Hematopoietic multipotent progenitor cell (in vitro differentiated cells): Measurements from ENCODE around the gene CFAP73. TPM values are rescaled to one million over a fixed set of nuclear protein-coding genes. Genes with fewer than 3 reads are reported as not detected.

Experiments used
- DNase-seq, 3 donors: peaks; one replicate each; pipeline ENCODE4 v3.0.0-alpha.2; 2011 to 2015; ENCODE audit warnings: low read depth in 2 of 3, low spot score in 2 of 3
- total RNA-seq: library from RNA; depleted of rRNA; stranded (reverse); fragments of >200 nt; gene quantifications from one replicate; pipeline ENCODE4 v1.2.3, GENCODE V29; 2012

The CFAP73 gene
- total RNA-seq, 1 donor, result not detected

GRCh38 chr12:113119980-113120669 is 29.4 kb upstream of the CFAP73 start:
- DNase-seq, result no peak

DNA sequence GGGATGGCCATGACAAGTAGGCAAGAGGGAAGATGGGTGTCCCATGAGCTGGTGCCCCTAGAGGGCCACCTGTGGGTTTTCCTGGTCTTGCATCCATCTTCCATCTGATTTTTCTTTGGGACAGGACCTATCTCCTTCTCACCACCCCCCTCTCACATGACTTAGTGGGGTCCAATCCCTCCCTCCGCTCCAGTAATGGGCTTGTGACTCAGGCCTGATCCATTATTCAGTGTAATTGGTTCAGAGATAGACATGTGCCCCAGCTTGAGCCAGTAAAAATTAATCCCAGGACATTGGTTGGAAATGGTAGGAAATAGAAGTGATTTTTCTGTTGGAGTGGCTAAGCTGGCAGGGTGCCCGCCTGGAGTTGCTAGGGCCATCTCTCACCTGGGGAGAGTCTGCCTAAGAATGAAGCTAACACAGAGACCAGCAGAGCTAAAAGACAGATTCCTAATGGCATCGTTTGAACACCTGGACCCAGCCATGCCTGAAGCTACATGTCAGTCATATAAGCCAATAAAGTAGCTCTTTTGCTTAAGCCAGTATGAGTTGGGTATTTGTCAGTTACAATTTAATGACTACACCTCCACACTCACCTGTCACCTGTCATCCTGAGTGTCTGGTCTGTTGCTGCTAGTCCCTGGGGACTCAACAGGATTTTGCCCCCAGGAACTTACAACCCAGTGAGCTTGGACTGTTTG is 28.7 kb upstream of the CFAP73 start:
- no peak for DNase-seq

DNA sequence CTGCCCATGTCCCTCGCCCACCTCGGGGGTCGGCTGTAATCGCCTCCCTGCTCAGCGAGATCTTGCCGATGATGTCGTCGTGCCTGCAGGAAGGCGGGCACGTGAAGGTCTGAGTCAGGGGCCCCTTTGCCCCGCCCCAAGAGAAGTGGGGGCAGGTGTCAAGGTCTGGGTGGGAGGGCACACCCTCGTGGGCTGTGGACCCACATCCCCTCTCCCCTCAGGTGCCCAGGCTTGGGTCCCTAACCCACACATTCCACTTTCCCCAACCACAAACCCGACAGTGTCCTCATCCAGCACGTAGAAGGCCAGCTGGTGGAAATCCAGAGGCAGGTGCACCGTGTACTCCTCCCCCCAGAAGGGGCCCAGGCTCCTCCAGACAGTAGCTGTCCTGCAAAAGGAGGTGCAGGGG is 21.7 kb upstream of the CFAP73 start:
- no peak for DNase-seq

- DNase-seq, result peak in 1 of 3 donors; percentile 40
These were observed 20.5 kb upstream of the CFAP73 start for GRCh38 chr12:113128802-113129663.

DNA sequence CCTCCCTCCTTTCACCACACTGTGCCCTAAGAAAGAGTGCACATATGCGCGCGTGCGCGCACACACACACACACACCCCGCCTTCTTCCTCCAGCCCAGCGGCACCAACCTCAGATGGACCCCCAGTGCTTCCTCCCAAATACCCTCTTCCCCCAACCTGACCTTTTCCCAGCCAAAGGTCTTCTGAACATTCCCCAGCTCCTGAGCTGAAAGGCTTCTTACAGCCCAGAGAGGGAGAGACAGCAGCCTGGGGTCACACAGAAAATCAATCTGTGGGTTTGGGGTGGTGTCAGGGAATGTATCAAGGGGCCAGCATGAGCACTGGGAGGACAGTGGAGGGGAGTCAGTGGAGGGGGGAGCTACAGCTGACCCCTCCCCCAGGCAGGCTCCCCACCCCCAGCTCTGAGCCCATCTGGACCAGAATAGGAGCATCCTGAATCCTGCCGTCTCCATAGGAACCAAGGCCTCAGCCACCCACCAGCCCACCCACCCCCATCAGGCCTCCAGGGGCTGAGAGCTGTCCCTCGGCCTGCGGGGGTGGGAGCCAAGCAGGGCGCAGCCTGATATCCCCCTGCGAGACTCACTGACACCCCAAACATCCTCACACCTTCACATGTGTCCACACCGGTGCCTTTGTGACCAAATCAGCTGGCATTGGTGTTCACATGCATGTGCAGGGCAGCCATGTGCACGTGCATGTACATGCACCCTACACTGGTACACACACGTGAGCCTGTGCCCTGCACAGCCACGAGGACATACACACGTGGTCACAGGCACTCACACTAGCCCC is 19.7 kb upstream of the CFAP73 start:
- no peak for DNase-seq

GRCh38 chr12:113130457-113131135 is 18.9 kb upstream of the CFAP73 start:
- DNase-seq, result peak in 1 of 3 donors; percentile 31

DNA sequence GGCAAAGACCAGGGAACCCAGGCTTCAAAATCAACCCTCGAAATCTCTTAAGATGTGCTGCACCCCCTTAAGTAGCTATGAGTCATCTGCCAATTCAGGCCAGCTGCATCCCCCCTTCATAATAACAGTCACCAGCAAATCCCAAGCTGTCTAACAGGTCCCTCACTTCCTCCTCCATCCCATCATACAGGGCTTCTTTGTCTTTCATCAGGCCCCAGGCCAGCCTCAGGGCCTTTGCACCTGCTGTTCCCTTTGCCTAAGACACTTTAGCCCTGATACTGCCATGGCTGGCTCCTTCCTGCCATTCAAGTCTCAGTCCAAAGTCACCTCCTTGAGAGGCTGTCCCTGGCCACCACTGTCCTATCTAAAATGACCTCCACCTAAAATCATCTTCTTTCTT is 18.0 kb upstream of the CFAP73 start:
- peak in 1 of 3 donors; percentile 30 for DNase-seq

GRCh38 chr12:113133036-113133435 is 16.5 kb upstream of the CFAP73 start:
- no peak for DNase-seq

- DNase-seq, result no peak
These were observed 15.9 kb upstream of the CFAP73 start for GRCh38 chr12:113133666-113134065.

- no peak for DNase-seq
These were observed 15.5 kb upstream of the CFAP73 start for GRCh38 chr12:113134071-113134470.

DNA sequence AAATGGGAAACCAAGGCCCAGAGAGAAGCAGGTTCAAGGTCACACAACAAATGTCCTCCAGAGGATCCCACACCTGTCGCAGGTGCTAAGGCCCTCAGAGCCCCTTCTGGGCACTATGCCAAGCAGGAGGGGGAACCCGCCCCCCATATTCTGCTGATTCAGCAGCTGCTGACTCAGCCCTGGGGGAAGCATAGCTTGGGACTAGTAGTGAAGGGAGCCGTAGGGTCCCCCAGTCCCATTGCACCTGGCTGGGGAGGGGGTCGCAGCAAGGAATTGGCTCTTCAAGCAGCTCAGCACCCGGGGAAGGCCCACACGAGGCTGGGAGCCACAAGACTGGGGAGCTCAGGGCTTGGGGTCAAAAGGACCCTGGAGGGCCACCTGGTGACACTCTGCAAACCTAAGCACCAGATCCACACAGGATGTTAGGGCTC is 15.0 kb upstream of the CFAP73 start:
- peak in 1 of 3 donors; percentile 15 for DNase-seq

GRCh38 chr12:113135178-113136127 is 14.1 kb upstream of the CFAP73 start, which contains the start of gene RASAL1:
Gene RASAL1 (minus strand): TSS chr12:113135761. CDS start chr12:113135462, 299 bp downstream.
- peak; percentile 58 to 89 (median 86) for DNase-seq

- DNase-seq, result peak in 2 of 3 donors; percentile 65 to 85
These were observed 13.2 kb upstream of the CFAP73 start for GRCh38 chr12:113136128-113136989.

GRCh38 chr12:113136990-113137511 is 12.5 kb upstream of the CFAP73 start:
- DNase-seq, result no peak

- DNase-seq, result no peak
These were observed 11.4 kb upstream of the CFAP73 start for GRCh38 chr12:113137861-113138783.

- DNase-seq, result no peak
These were observed 10.7 kb upstream of the CFAP73 start for GRCh38 chr12:113138826-113139225.
